OCI-M2 (cell line): ENCODE data around the gene COX7A2.

ENCODE experiments used
- DNase-seq: peaks from one replicate; lab custom pipeline; 2025; ENCODE audit not compliant: unreplicated experiment; lab: John Stamatoyannopoulos, UW

COX7A2 gene

GRCh38 chr6:75243333-75244062, at the start of gene COX7A2:
COX7A2 (minus strand) TSS chr6:75243801; CDS start chr6:75243734, 67 bp downstream.
- peak; percentile 90 for DNase-seq

- no peak for DNase-seq
Observed at GRCh38 chr6:75292555-75292954, 49.0 kb upstream of the COX7A2 start.

GRCh38 chr6:75291744-75292143, 48.1 kb upstream of the COX7A2 start:
- DNase-seq = no peak

GRCh38 chr6:75291331-75291730, 47.7 kb upstream of the COX7A2 start:
- no peak for DNase-seq

GRCh38 chr6:75290136-75290945, 46.7 kb upstream of the COX7A2 start:
- no peak for DNase-seq

- DNase-seq = no peak
Observed at GRCh38 chr6:75288023-75288422, 44.4 kb upstream of the COX7A2 start.

GRCh38 chr6:75287424-75287823, 43.8 kb upstream of the COX7A2 start:
- no peak for DNase-seq

GRCh38 chr6:75286955-75287354, 43.4 kb upstream of the COX7A2 start:
- DNase-seq = no peak

- DNase-seq = peak; percentile 89
Observed at GRCh38 chr6:75285283-75285639, 41.7 kb upstream of the COX7A2 start.

- peak; percentile 91 for DNase-seq
Observed at GRCh38 chr6:75284632-75285282, 41.2 kb upstream of the COX7A2 start, which contains the start of gene TMEM30A. TMEM30A (minus strand) TSS chr6:75284792; CDS start chr6:75284638, 154 bp downstream.

GRCh38 chr6:75283907-75284631, 40.5 kb upstream of the COX7A2 start:
- DNase-seq = no peak

- DNase-seq = no peak
Observed at GRCh38 chr6:75282706-75283105, 39.1 kb upstream of the COX7A2 start.

- no peak for DNase-seq
Observed at GRCh38 chr6:75281653-75282052, 38.1 kb upstream of the COX7A2 start.

GRCh38 chr6:75280131-75280855, 36.7 kb upstream of the COX7A2 start:
- DNase-seq = no peak

- DNase-seq = no peak
Observed at GRCh38 chr6:75279418-75279817, 35.8 kb upstream of the COX7A2 start.

GRCh38 chr6:75278474-75279077, 35.0 kb upstream of the COX7A2 start:
- DNase-seq = no peak

GRCh38 chr6:75275067-75275466, 31.5 kb upstream of the COX7A2 start:
- no peak for DNase-seq

- DNase-seq = no peak
Observed at GRCh38 chr6:75273009-75273408, 29.4 kb upstream of the COX7A2 start.

GRCh38 chr6:75272145-75272840, 28.7 kb upstream of the COX7A2 start:
- DNase-seq = no peak
